Measurements from ENCODE around the gene FMNL3. TPM values are rescaled to one million over a fixed set of nuclear protein-coding genes. Genes with fewer than 3 reads are reported as not detected.
"Not testable (repeated sequence)": the region's sequence is repeated elsewhere in the genome, so short reads cannot be mapped to it uniquely, and the experiment has no call there.

Gene FMNL3
- total and polyA plus RNA-seq, 2 of the 8 experiments (the other 6 are each of a cell fraction or from before 2014, with no cell fraction given), result 8.6 to 29.0 TPM

GRCh38 chr12:49612210-49612609 is 95.0 kb downstream of the FMNL3 start (continued):
- TF ChIP-seq CEBPB (IDR thresholded peaks at IDR 0.05; ENCODE audit: low read depth, low read length) (no peak), KDM1A (IDR thresholded peaks at IDR 0.05; ENCODE audit: borderline replicate concordance, low read length) (no peak), CBX8 (IDR thresholded peaks at IDR 0.05; ENCODE audit: borderline replicate concordance, low read depth, low read length) (no peak), SIRT6 (IDR thresholded peaks at IDR 0.05; ENCODE audit: low read length) (no peak), BCL11A (IDR thresholded peaks at IDR 0.05; ENCODE audit: low read depth in 2 of 2, low read length in 2 of 2) (no peak), KDM5A (IDR thresholded peaks at IDR 0.05; ENCODE audit: low read length) (no peak)

GRCh38 chr12:49610785-49611184 is 96.4 kb downstream of the FMNL3 start:
- H3K4ac ChIP-seq (replicated peaks; ENCODE audit: insufficient read length, low read depth, low read length); H2BK120ac ChIP-seq (replicated peaks; ENCODE audit: low read depth, low read length); H3K9me3 ChIP-seq (ENCODE audit: insufficient read depth in 2 of 2, low read depth in 1 of 2, low read length in 1 of 2); DNase-seq (ENCODE audit: low read depth in 1 of 2, low spot score in 2 of 2); H3K4me1 ChIP-seq (replicated peaks in 1 of 4; ENCODE audit: control insufficient read depth in 3 of 4, insufficient read depth in 4 of 4, low read length in 3 of 4); H3K79me2 ChIP-seq (ENCODE audit: control insufficient read depth in 1 of 2, insufficient read depth in 2 of 2, low read length in 2 of 2); H2BK12ac ChIP-seq (ENCODE audit: low read depth, low read length); H3K79me1 ChIP-seq (ENCODE audit: low read depth, low read length); H3K4me3 ChIP-seq (ENCODE audit: extremely low read depth in 1 of 4, insufficient read depth in 2 of 4, low read depth in 3 of 4, low read length in 4 of 4); H2AK5ac ChIP-seq (ENCODE audit: low read depth, low read length); H3K23me2 ChIP-seq (ENCODE audit: low read depth, low read length); H4K5ac ChIP-seq (ENCODE audit: insufficient read length, low read depth, low read length); FAIRE-seq; H4K91ac ChIP-seq (replicated peaks; ENCODE audit: insufficient read length, low read length); H2BK15ac ChIP-seq (ENCODE audit: low read length); H3K14ac ChIP-seq (ENCODE audit: insufficient read length); H3K23ac ChIP-seq (ENCODE audit: insufficient read length); H2AFZ ChIP-seq (ENCODE audit: low read length); H3K18ac ChIP-seq (ENCODE audit: extremely low read depth, low read length); H3K9ac ChIP-seq (replicated peaks in 1 of 4; ENCODE audit: extremely low read depth in 1 of 4, low read depth in 3 of 4, low read length in 3 of 4); H3K27ac ChIP-seq (ENCODE audit: low read depth, low read length); H3K4me2 ChIP-seq (ENCODE audit: insufficient read depth in 1 of 2, low read depth in 2 of 2, low read length in 2 of 2); H3K27me3 ChIP-seq (replicated peaks in 1 of 4; ENCODE audit: control insufficient read depth in 3 of 4, extremely low read depth in 1 of 4, insufficient read depth in 3 of 4, low read length in 3 of 4); POLR2A ChIA-PET (ENCODE audit: partially characterized antibody); H4K8ac ChIP-seq (ENCODE audit: extremely low read depth, insufficient read depth, low read length); H3K36me3 ChIP-seq (ENCODE audit: control insufficient read depth in 2 of 4, insufficient read depth in 4 of 4, low read length in 3 of 4); H4K20me1 ChIP-seq (replicated peaks in 1 of 2; ENCODE audit: control insufficient read depth in 1 of 2, insufficient read depth in 2 of 2, low read length in 2 of 2); H2BK20ac ChIP-seq (ENCODE audit: low read length); H2BK5ac ChIP-seq (ENCODE audit: low read depth, low read length); H3K56ac ChIP-seq (replicated peaks; ENCODE audit: insufficient read length, low read depth, low read length): not testable (repeated sequence)
- 96% methylated on average over 4 of the region's 4 CpGs; no CpG with 5 or more reads in 1 of the 2 experiments for WGBS, 2 experiments (ENCODE audit: extremely low coverage in 1 of 2, insufficient coverage in 1 of 2, insufficient read length in 1 of 2, insufficient replicate concordance in 2 of 2, low coverage in 1 of 2, low lambda C conversion rate in 2 of 2, missing lambda C conversion rate in 1 of 2)
- CTCF ChIA-PET (ENCODE audit: partially characterized antibody), result interaction anchor here (1.1 to 3.8 kb wide), 4 partner anchors 27 to 268 kb away, joined by 4 to 14 read pairs (median 8); no protein-coding TSS in a partner anchor

Data from H1 (cell line).